ENCODE results near the gene TMEM47.

TMEM47 gene

GRCh38 chrX:34638116-34638515 lies 19.0 kb downstream of the TMEM47 start:
- peaks cover 5% of the 10 kb centered on the region for H3K36me3 ChIP-seq (ENCODE audit: control insufficient read depth, insufficient read depth, low read length)
- no peaks in the 10 kb centered on the region for H3K9me3 ChIP-seq (ENCODE audit: control insufficient read depth, low read length)
- no peak overlapping the region for H3K4me3 ChIP-seq (ENCODE audit: extremely low read depth, insufficient read depth, low read length, poor library complexity, severe bottlenecking)
- no peak overlapping the region for H3K27ac ChIP-seq (ENCODE audit: low read depth, low read length, severe bottlenecking)
- WGBS, 2 experiments (ENCODE audit: insufficient coverage in 2 of 2) = 80% methylated on average over 1 of the region's 1 CpG; no CpG with 5 or more reads in 1 of the 2 experiments
- no peaks in the 10 kb centered on the region for H3K4me1 ChIP-seq (ENCODE audit: control insufficient read depth, insufficient read depth, low read length, poor library complexity, severe bottlenecking)

GRCh38 chrX:34634349-34634748 lies 22.7 kb downstream of the TMEM47 start:
- no peak overlapping the region for H3K27ac ChIP-seq (ENCODE audit: low read depth, low read length, severe bottlenecking)
- no peaks in the 10 kb centered on the region for H3K9me3 ChIP-seq (ENCODE audit: control insufficient read depth, low read length)
- H3K36me3 ChIP-seq (ENCODE audit: control insufficient read depth, insufficient read depth, low read length) = peaks cover 5% of the 10 kb centered on the region
- no peak overlapping the region for H3K4me3 ChIP-seq (ENCODE audit: extremely low read depth, insufficient read depth, low read length, poor library complexity, severe bottlenecking)
- no CpG with 5 or more reads among the region's 2 CpGs for WGBS, 2 experiments (ENCODE audit: insufficient coverage in 2 of 2)
- no peaks in the 10 kb centered on the region for H3K4me1 ChIP-seq (ENCODE audit: control insufficient read depth, insufficient read depth, low read length, poor library complexity, severe bottlenecking)

- WGBS, 2 experiments (ENCODE audit: insufficient coverage in 2 of 2) = no CpG with 5 or more reads among the region's 3 CpGs
- Histone ChIP-seq H3K9me3 (ENCODE audit: control insufficient read depth, low read length) (no peaks in the 10 kb centered on the region), H3K27ac (ENCODE audit: low read depth, low read length, severe bottlenecking) (no peak overlapping the region), H3K4me3 (ENCODE audit: extremely low read depth, insufficient read depth, low read length, poor library complexity, severe bottlenecking) (no peak overlapping the region), H3K4me1 (ENCODE audit: control insufficient read depth, insufficient read depth, low read length, poor library complexity, severe bottlenecking) (no peaks in the 10 kb centered on the region), H3K36me3 (ENCODE audit: control insufficient read depth, insufficient read depth, low read length) (peaks cover 5% of the 10 kb centered on the region)
These were observed 24.7 kb downstream of the TMEM47 start for GRCh38 chrX:34632384-34632783.

GRCh38 chrX:34631479-34632220 lies 25.4 kb downstream of the TMEM47 start:
- Histone ChIP-seq H3K9me3 (ENCODE audit: control insufficient read depth, low read length) (no peaks in the 10 kb centered on the region), H3K36me3 (ENCODE audit: control insufficient read depth, insufficient read depth, low read length) (peaks cover 5% of the 10 kb centered on the region), H3K27ac (ENCODE audit: low read depth, low read length, severe bottlenecking) (no peak overlapping the region), H3K4me3 (ENCODE audit: extremely low read depth, insufficient read depth, low read length, poor library complexity, severe bottlenecking) (no peak overlapping the region), H3K4me1 (ENCODE audit: control insufficient read depth, insufficient read depth, low read length, poor library complexity, severe bottlenecking) (no peaks in the 10 kb centered on the region)
- WGBS, 2 experiments (ENCODE audit: insufficient coverage in 2 of 2) = no CpG with 5 or more reads among the region's 3 CpGs

DNA sequence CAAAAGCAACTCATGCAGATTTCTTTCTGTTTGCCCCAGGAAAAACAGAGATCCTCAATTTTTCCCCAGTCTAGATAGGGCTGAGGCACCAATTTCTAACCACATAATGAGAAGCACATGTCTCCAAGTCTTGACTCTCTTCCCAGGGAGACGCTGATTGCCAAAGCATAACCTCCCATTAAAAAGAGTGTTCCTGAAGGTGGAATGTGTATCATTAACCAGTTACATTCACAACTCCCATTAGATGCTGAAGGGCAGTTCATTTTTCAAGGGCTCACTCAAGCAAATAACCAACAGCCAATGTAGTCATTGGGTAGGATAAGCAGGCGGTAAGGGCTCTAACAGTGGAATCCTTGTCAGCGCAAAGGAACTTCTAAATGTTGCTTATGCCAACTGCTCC lies 27.5 kb downstream of the TMEM47 start:
- no peaks in the 10 kb centered on the region for H3K36me3 ChIP-seq (ENCODE audit: control insufficient read depth, insufficient read depth, low read length)
- no peak overlapping the region for H3K4me3 ChIP-seq (ENCODE audit: extremely low read depth, insufficient read depth, low read length, poor library complexity, severe bottlenecking)
- 100% methylated on average over 1 of the region's 3 CpGs; no CpG with 5 or more reads in 1 of the 2 experiments for WGBS, 2 experiments (ENCODE audit: insufficient coverage in 2 of 2)
- no peak overlapping the region for H3K27ac ChIP-seq (ENCODE audit: low read depth, low read length, severe bottlenecking)
- no peaks in the 10 kb centered on the region for H3K9me3 ChIP-seq (ENCODE audit: control insufficient read depth, low read length)
- H3K4me1 ChIP-seq (ENCODE audit: control insufficient read depth, insufficient read depth, low read length, poor library complexity, severe bottlenecking) = no peaks in the 10 kb centered on the region

GRCh38 chrX:34624416-34624815 lies 32.7 kb downstream of the TMEM47 start:
- WGBS, 2 experiments (ENCODE audit: insufficient coverage in 2 of 2) = 89% methylated on average over 1 of the region's 2 CpGs; no CpG with 5 or more reads in 1 of the 2 experiments
- H3K4me3 ChIP-seq (ENCODE audit: extremely low read depth, insufficient read depth, low read length, poor library complexity, severe bottlenecking) = no peak overlapping the region
- no peaks in the 10 kb centered on the region for H3K4me1 ChIP-seq (ENCODE audit: control insufficient read depth, insufficient read depth, low read length, poor library complexity, severe bottlenecking)
- H3K27ac ChIP-seq (ENCODE audit: low read depth, low read length, severe bottlenecking) = no peak overlapping the region
- no peaks in the 10 kb centered on the region for H3K36me3 ChIP-seq (ENCODE audit: control insufficient read depth, insufficient read depth, low read length)
- H3K9me3 ChIP-seq (ENCODE audit: control insufficient read depth, low read length) = no peaks in the 10 kb centered on the region

DNA sequence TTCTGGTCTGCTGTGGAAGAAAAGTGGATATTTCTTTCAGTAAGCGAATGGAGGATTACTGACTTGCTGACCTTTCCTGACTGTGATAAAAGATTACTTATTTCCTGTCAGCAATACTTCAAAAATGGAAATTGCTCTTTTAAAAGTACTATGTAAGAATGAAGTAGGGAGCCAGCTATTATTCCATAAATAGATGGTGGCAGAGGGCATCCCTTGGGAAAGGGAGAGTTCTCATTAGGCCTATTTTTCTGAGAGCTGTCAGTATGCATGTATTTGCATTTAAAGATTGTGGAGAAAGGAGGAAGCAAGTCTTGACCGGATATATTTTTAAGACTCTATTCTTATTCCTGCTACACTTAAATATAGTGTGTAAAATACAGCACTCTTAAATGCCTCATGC lies 37.2 kb downstream of the TMEM47 start:
- Histone ChIP-seq H3K36me3 (ENCODE audit: control insufficient read depth, insufficient read depth, low read length) (no peaks in the 10 kb centered on the region), H3K27ac (ENCODE audit: low read depth, low read length, severe bottlenecking) (no peak overlapping the region), H3K9me3 (ENCODE audit: control insufficient read depth, low read length) (no peaks in the 10 kb centered on the region), H3K4me1 (ENCODE audit: control insufficient read depth, insufficient read depth, low read length, poor library complexity, severe bottlenecking) (no peaks in the 10 kb centered on the region), H3K4me3 (ENCODE audit: extremely low read depth, insufficient read depth, low read length, poor library complexity, severe bottlenecking) (no peak overlapping the region)
- WGBS, 2 experiments (ENCODE audit: insufficient coverage in 2 of 2) = no CpG with 5 or more reads among the region's 2 CpGs

- Histone ChIP-seq H3K36me3 (ENCODE audit: control insufficient read depth, insufficient read depth, low read length) (no peaks in the 10 kb centered on the region), H3K4me3 (ENCODE audit: extremely low read depth, insufficient read depth, low read length, poor library complexity, severe bottlenecking) (no peak overlapping the region), H3K27ac (ENCODE audit: low read depth, low read length, severe bottlenecking) (no peak overlapping the region), H3K4me1 (ENCODE audit: control insufficient read depth, insufficient read depth, low read length, poor library complexity, severe bottlenecking) (no peaks in the 10 kb centered on the region), H3K9me3 (ENCODE audit: control insufficient read depth, low read length) (no peaks in the 10 kb centered on the region)
- no CpG with 5 or more reads among the region's 4 CpGs for WGBS, 2 experiments (ENCODE audit: insufficient coverage in 2 of 2)
These were observed 45.0 kb downstream of the TMEM47 start for GRCh38 chrX:34612036-34612435.

DNA sequence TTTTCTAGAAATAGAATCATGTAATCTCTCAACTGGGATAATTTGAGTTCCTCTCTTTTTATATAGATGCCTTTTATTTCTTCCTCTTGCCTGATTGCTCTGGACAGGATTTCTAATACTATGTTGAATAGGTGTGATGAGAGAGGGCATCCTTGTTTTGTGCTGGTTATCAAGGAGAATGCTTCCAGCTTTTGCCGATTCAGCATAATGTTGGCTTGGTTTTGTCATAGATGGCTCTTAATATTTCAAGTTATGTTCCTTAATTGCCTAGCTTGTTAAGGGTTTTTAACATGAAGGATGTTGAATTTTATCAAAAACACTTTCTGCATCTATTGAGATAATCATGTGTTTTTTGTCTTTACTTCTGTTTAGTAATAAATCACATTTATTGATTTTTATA lies 58.7 kb downstream of the TMEM47 start:
- Histone ChIP-seq H3K9me3 (ENCODE audit: control insufficient read depth, low read length) (no peaks in the 10 kb centered on the region), H3K4me1 (ENCODE audit: control insufficient read depth, insufficient read depth, low read length, poor library complexity, severe bottlenecking) (no peaks in the 10 kb centered on the region), H3K27ac (ENCODE audit: low read depth, low read length, severe bottlenecking) (no peak overlapping the region), H3K36me3 (ENCODE audit: control insufficient read depth, insufficient read depth, low read length) (no peaks in the 10 kb centered on the region), H3K4me3 (ENCODE audit: extremely low read depth, insufficient read depth, low read length, poor library complexity, severe bottlenecking) (no peak overlapping the region)
- WGBS, 2 experiments (ENCODE audit: insufficient coverage in 2 of 2) = no CpG with 5 or more reads among the region's 1 CpG

GRCh38 chrX:34586936-34587335 lies 70.1 kb downstream of the TMEM47 start:
- no peaks in the 10 kb centered on the region for H3K36me3 ChIP-seq (ENCODE audit: control insufficient read depth, insufficient read depth, low read length)
- H3K4me3 ChIP-seq (ENCODE audit: extremely low read depth, insufficient read depth, low read length, poor library complexity, severe bottlenecking) = no peak overlapping the region
- 90% methylated on average over 2 of the region's 3 CpGs; no CpG with 5 or more reads in 1 of the 2 experiments for WGBS, 2 experiments (ENCODE audit: insufficient coverage in 2 of 2)
- H3K9me3 ChIP-seq (ENCODE audit: control insufficient read depth, low read length) = no peaks in the 10 kb centered on the region
- H3K27ac ChIP-seq (ENCODE audit: low read depth, low read length, severe bottlenecking) = no peak overlapping the region
- no peaks in the 10 kb centered on the region for H3K4me1 ChIP-seq (ENCODE audit: control insufficient read depth, insufficient read depth, low read length, poor library complexity, severe bottlenecking)

GRCh38 chrX:34586346-34586911 lies 70.7 kb downstream of the TMEM47 start:
- no peaks in the 10 kb centered on the region for H3K36me3 ChIP-seq (ENCODE audit: control insufficient read depth, insufficient read depth, low read length)
- H3K27ac ChIP-seq (ENCODE audit: low read depth, low read length, severe bottlenecking) = no peak overlapping the region
- WGBS, 2 experiments (ENCODE audit: insufficient coverage in 2 of 2) = no CpG with 5 or more reads among the region's 4 CpGs
- no peaks in the 10 kb centered on the region for H3K4me1 ChIP-seq (ENCODE audit: control insufficient read depth, insufficient read depth, low read length, poor library complexity, severe bottlenecking)
- no peaks in the 10 kb centered on the region for H3K9me3 ChIP-seq (ENCODE audit: control insufficient read depth, low read length)
- H3K4me3 ChIP-seq (ENCODE audit: extremely low read depth, insufficient read depth, low read length, poor library complexity, severe bottlenecking) = no peak overlapping the region

Measured in mesodermal cell (in vitro differentiated cells).